Measurements from ENCODE around the gene KCNB1.

DNA sequence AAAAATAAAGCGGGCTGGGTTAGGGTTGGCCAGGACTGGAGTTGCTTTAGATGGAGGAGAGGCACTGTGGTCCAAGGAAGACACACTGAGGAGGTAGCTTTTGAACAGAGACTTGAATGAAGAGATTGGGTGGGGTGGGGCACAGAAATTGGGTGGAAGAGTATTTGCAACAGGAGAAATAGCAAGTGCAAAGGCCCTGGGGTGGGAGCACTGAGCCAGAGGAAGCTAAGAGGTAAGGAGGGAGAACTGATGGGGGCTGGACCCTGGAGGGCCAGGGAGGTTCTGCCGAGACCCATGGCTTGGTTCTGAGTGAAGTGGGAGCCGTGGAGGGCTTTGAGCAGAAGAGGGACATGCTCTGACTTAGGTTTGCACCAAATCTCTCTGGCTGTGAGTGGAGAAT lies 45.4 kb downstream of the KCNB1 start:
- TF ChIP-seq EZH2 (IDR thresholded peaks at IDR 0.05; ENCODE audit: borderline replicate concordance, insufficient read depth, low read depth, low read length, poor library complexity, severe bottlenecking), result no peak
- TF ChIP-seq, protein P1, sequence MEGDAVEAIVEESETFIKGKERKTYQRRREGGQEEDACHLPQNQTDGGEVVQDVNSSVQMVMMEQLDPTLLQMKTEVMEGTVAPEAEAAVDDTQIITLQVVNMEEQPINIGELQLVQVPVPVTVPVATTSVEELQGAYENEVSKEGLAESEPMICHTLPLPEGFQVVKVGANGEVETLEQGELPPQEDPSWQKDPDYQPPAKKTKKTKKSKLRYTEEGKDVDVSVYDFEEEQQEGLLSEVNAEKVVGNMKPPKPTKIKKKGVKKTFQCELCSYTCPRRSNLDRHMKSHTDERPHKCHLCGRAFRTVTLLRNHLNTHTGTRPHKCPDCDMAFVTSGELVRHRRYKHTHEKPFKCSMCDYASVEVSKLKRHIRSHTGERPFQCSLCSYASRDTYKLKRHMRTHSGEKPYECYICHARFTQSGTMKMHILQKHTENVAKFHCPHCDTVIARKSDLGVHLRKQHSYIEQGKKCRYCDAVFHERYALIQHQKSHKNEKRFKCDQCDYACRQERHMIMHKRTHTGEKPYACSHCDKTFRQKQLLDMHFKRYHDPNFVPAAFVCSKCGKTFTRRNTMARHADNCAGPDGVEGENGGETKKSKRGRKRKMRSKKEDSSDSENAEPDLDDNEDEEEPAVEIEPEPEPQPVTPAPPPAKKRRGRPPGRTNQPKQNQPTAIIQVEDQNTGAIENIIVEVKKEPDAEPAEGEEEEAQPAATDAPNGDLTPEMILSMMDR (IDR thresholded peaks at IDR 0.05), result no peak

All from B cell (primary cell).